SK-N-SH (cell line): ENCODE data around the gene MREG. TPM values are rescaled to one million over a fixed set of nuclear protein-coding genes. Genes with fewer than 3 reads are reported as not detected.
A peak's percentile ranks its signal among the peaks of the same experiment; 100 is the strongest.

Source experiments
- CTCF ChIA-PET: fragments of 300-600, 350-600 bp; formaldehyde crosslinking; extraction: SDS; loops from one replicate; lab custom pipeline; 2021; lab: Yijun Ruan, JAX
- POLR2A ChIA-PET: fragments of 350-600 bp; sonication (Branson Sonifier 250); formaldehyde crosslinking; extraction: SDS; loops from one replicate; lab custom pipeline; 2020; ENCODE audit warnings: antibody characterized with exemption, inconsistent platforms; lab: Yijun Ruan, JAX
- DNase-seq: peaks from one replicate; pipeline ENCODE4 v3.0.0; 2012
- H2AFZ ChIP-seq: fragments of 200-600 bp; sonication (generic); 2 replicates; pipeline ENCODE4 v1.8.1; 2016; ENCODE audit warnings: antibody characterized with exemption, mild to moderate bottlenecking, low read depth
- H3F3A ChIP-seq: fragments of 200-600 bp; sonication (generic); replicated peaks from 2 replicates; pipeline ENCODE3; 2016; ENCODE audit warnings: antibody characterized with exemption, mild to moderate bottlenecking; ENCODE audit not compliant: insufficient read depth
- H3K27ac ChIP-seq, 2 experiments: fragments of 200-500 bp in 1 of 2; fragments of 200-600 bp in 1 of 2; sonication (Bioruptor generic) in 1 of 2; sonication (generic), shearing (Covaris generic) in 1 of 2; 2 replicates each; pipeline versions ENCODE4 v1.5.1 to v1.6.1; 2014 to 2016; ENCODE audit warnings: low read depth in 2 of 2, inconsistent platforms in 1 of 2, low read length in 1 of 2, mild to moderate bottlenecking in 1 of 2, mixed read lengths in 1 of 2
- H3K27me3 ChIP-seq: fragments of 200-600 bp; sonication (generic), shearing (Covaris generic); 2 replicates; pipeline ENCODE4 v1.6.1; 2016; ENCODE audit warnings: mixed run types; ENCODE audit not compliant: insufficient read depth
- H3K36me3 ChIP-seq, 2 experiments: fragments of 200-500 bp in 1 of 2; fragments of 200-600 bp in 1 of 2; sonication (Bioruptor generic) in 1 of 2; sonication (generic) in 1 of 2; replicated peaks in 1 of 2; 2 replicates each; pipeline versions ENCODE3 to v1.5.1; 2014 to 2016; ENCODE audit warnings: low read length in 1 of 2, mild to moderate bottlenecking in 1 of 2; ENCODE audit not compliant: insufficient read depth in 2 of 2, control insufficient read depth in 1 of 2
- H3K4me1 ChIP-seq, 2 experiments: fragments of 200-500 bp in 1 of 2; fragments of 200-600 bp in 1 of 2; sonication (Bioruptor generic) in 1 of 2; sonication (generic), shearing (Covaris generic) in 1 of 2; 2 replicates each; pipeline versions ENCODE4 v1.5.1 to v1.6.1; 2014 to 2016; ENCODE audit warnings: low read depth in 1 of 2, low read length in 1 of 2, mixed run types in 1 of 2; ENCODE audit not compliant: insufficient read depth in 2 of 2, control insufficient read depth in 1 of 2
- H3K4me2 ChIP-seq: fragments of 200-600 bp; sonication (generic), shearing (Covaris generic); 2 replicates; pipeline ENCODE4 v1.6.1; 2017; ENCODE audit warnings: mixed run types
- H3K4me3 ChIP-seq, 2 experiments: fragments of 200-500 bp in 1 of 2; fragments of 200-600 bp in 1 of 2; sonication (Bioruptor generic) in 1 of 2; sonication (generic), shearing (Covaris generic) in 1 of 2; 2 replicates each; pipeline versions ENCODE4 v1.5.1 to v1.8.1; 2014 to 2016; ENCODE audit warnings: low read depth in 2 of 2, inconsistent platforms in 1 of 2, low read length in 1 of 2, mild to moderate bottlenecking in 1 of 2, mixed read lengths in 1 of 2, moderate library complexity in 1 of 2
- H3K79me2 ChIP-seq: fragments of 200-600 bp; sonication (generic); 2 replicates; pipeline ENCODE4 v1.8.1; 2017; ENCODE audit warnings: mild to moderate bottlenecking; ENCODE audit not compliant: insufficient read depth
- H3K9ac ChIP-seq: fragments of 200-600 bp; sonication (generic); 2 replicates; pipeline ENCODE4 v1.6.1; 2017; ENCODE audit warnings: mixed run types
- H3K9me2 ChIP-seq: fragments of 200-600 bp; sonication (generic); 2 replicates; pipeline ENCODE4 v1.6.1; 2017; ENCODE audit warnings: mixed run types
- H3K9me3 ChIP-seq: fragments of 200-600 bp; sonication (generic); 2 replicates; pipeline ENCODE4 v1.6.1; 2017; ENCODE audit warnings: mixed run types, mild to moderate bottlenecking, moderate library complexity
- H4K20me1 ChIP-seq: fragments of 200-600 bp; sonication (generic); 2 replicates; pipeline ENCODE4 v1.6.1; 2017; ENCODE audit warnings: mild to moderate bottlenecking, mixed run types; ENCODE audit not compliant: insufficient read depth
- EZH2phosphoT487 ChIP-seq: fragments of 200-600 bp; sonication (generic); IDR thresholded peaks from 2 replicates; pipeline ENCODE4 v1.6.1; 2017; ENCODE audit warnings: low read depth, mixed run types, mild to moderate bottlenecking, antibody characterized with exemption, moderate library complexity, borderline replicate concordance
- FOSL2 ChIP-seq: IDR thresholded peaks from 2 replicates; pipeline ENCODE4 v1.4.0; 2012; ENCODE audit warnings: low read depth, mild to moderate bottlenecking, moderate library complexity, borderline replicate concordance
- FOXJ3 ChIP-seq: sonication (generic); formaldehyde crosslinking; IDR thresholded peaks from 2 replicates; pipeline ENCODE4 v1.5.1; 2020; ENCODE audit warnings: mild to moderate bottlenecking, missing genetic modification reagents
- GATA2 ChIP-seq: sonication (generic); formaldehyde crosslinking; IDR thresholded peaks from 2 replicates; pipeline ENCODE4 v1.5.0; 2020; ENCODE audit warnings: mild to moderate bottlenecking, missing genetic modification reagents
- IRF3 ChIP-seq: fragments of 150-350 bp; IDR thresholded peaks from 2 replicates; pipeline ENCODE4 v1.6.1; 2016; ENCODE audit warnings: mild to moderate bottlenecking, low read depth, low read length
- JUND ChIP-seq: IDR thresholded peaks from 2 replicates; pipeline ENCODE4 v1.4.0; 2012
- NFIC ChIP-seq: IDR thresholded peaks from 2 replicates; pipeline ENCODE4 v1.4.0; 2012; ENCODE audit warnings: borderline replicate concordance
- PBX3 ChIP-seq: IDR thresholded peaks from 2 replicates; pipeline ENCODE4; 2012
- RAD21 ChIP-seq: IDR thresholded peaks from 2 replicates; pipeline ENCODE4 v1.6.1; 2012; ENCODE audit warnings: mild to moderate bottlenecking, low read length
- RFX5 ChIP-seq: IDR thresholded peaks from 2 replicates; pipeline ENCODE4 v1.6.1; 2012; ENCODE audit warnings: mild to moderate bottlenecking, improper control_type of control experiment, low read length
- SIN3A ChIP-seq: IDR thresholded peaks from 2 replicates; pipeline ENCODE4 v1.6.1; 2012; ENCODE audit warnings: low read depth, mild to moderate bottlenecking, low read length, moderate library complexity, borderline replicate concordance
- SMC3 ChIP-seq: IDR thresholded peaks from 2 replicates; pipeline ENCODE4 v1.6.1; 2012; ENCODE audit warnings: low read depth, low read length, improper control_type of control experiment
- TAF1 ChIP-seq: IDR thresholded peaks from 2 replicates; pipeline ENCODE4 v1.6.1; 2012; ENCODE audit warnings: low read depth, mild to moderate bottlenecking, low read length, moderate library complexity, borderline replicate concordance
- TCF12 ChIP-seq: IDR thresholded peaks from 2 replicates; pipeline ENCODE4 v1.4.0; 2012
- USF2 ChIP-seq: fragments of 150-350 bp; IDR thresholded peaks from 2 replicates; pipeline ENCODE4 v1.6.1; 2017; ENCODE audit warnings: antibody characterized with exemption, low read length, low read depth, borderline replicate concordance
- YY1 ChIP-seq: IDR thresholded peaks from 2 replicates; pipeline ENCODE4 v1.4.0; 2012; ENCODE audit warnings: low read depth, mild to moderate bottlenecking
- ZBTB33 ChIP-seq: IDR thresholded peaks from 2 replicates; pipeline ENCODE4 v1.4.0; 2012; ENCODE audit warnings: low read depth, borderline replicate concordance
- WGBS: methylation state at CpG from one replicate; pipeline ENCODE4 v1.1.6; 2017; ENCODE audit warnings: low lambda C conversion rate; 5-methylcytosine and 5-hydroxymethylcytosine counted together
- polyA plus RNA-seq, 3 experiments: library from polyadenylated mRNA; depleted of rRNA; stranded (reverse); fragments of >200 nt; gene quantifications; 2 replicates each; pipeline ENCODE4 v1.2.3, GENCODE V29; 2012

MREG gene
- polyA plus RNA-seq, 1 of the 3 experiments (the other 2 are of a cell fraction): 2.5 TPM

GRCh38 chr2:215919624-215920243 is 93.6 kb downstream of the MREG start:
- TF ChIP-seq EZH2phosphoT487 (no peak), RFX5 (no peak), JUND (no peak), FOSL2 (no peak), SMC3 (no peak), TAF1 (no peak), YY1 (no peak)
- H3K36me3 ChIP-seq: no peaks in the 10 kb centered on the region
- H3K9me2 ChIP-seq: no peaks in the 10 kb centered on the region
- no peaks in the 10 kb centered on the region for H3K79me2 ChIP-seq
- no peak overlapping the region for H3K4me3 ChIP-seq
- ChIA-PET POLR2A (no interaction called here), CTCF (interaction anchor here (0.6 to 2.2 kb wide), 11 partner anchors 9 to 480 kb away, joined by 3 to 26 read pairs (median 3); no protein-coding TSS in a partner anchor)
- DNase-seq: peak; percentile 22
- H3K9me3 ChIP-seq: no peaks in the 10 kb centered on the region
- H3K4me1 ChIP-seq: peaks cover 9 to 31% of the 10 kb centered on the region in 2 experiments
- H2AFZ ChIP-seq: 0 out of 2 replicates have a peak overlapping the region, but pooled peaks have one; percentile 27
- peaks cover 14% of the 10 kb centered on the region for H3F3A ChIP-seq
- H3K27ac ChIP-seq: peak overlapping the region in 1 of 2 experiments; percentile 53; a peak in 2 of 4 replicates
- H3K4me2 ChIP-seq: peak overlapping the region; percentile 36
- 59% methylated on average over 8 of the region's 8 CpGs for WGBS
- H4K20me1 ChIP-seq: no peaks in the 10 kb centered on the region
- no peaks in the 10 kb centered on the region for H3K27me3 ChIP-seq
- H3K9ac ChIP-seq: peak overlapping the region; percentile 6; the same call in 1 of the 2 replicates

- WGBS: 55% methylated on average over 3 of the region's 3 CpGs
These were observed 94.3 kb downstream of the MREG start for GRCh38 chr2:215918901-215919599.

More at GRCh38 chr2:215918901-215919599, 94.3 kb downstream of the MREG start:
- POLR2A ChIA-PET: no interaction called here
- DNase-seq: no peak
- Histone ChIP-seq H3K27ac (peak overlapping the region in 1 of 2 experiments; percentile 53; a peak in 2 of 4 replicates), H3K9me2 (no peaks in the 10 kb centered on the region), H2AFZ (no peak overlapping the region; the same call in 1 of the 2 replicates), H3F3A (peaks cover 14% of the 10 kb centered on the region), H3K27me3 (no peaks in the 10 kb centered on the region), H3K79me2 (no peaks in the 10 kb centered on the region), H3K4me2 (peak overlapping the region; percentile 36), H3K9ac (peak overlapping the region; percentile 6; the same call in 1 of the 2 replicates), H3K4me3 (no peak overlapping the region), H3K4me1 (peaks cover 9 to 31% of the 10 kb centered on the region in 2 experiments), H4K20me1 (no peaks in the 10 kb centered on the region), H3K36me3 (no peaks in the 10 kb centered on the region)
- CTCF ChIA-PET: interaction anchor here (0.6 to 2.2 kb wide), 11 partner anchors 8 to 479 kb away, joined by 3 to 26 read pairs (median 3); no protein-coding TSS in a partner anchor
- TF ChIP-seq SIN3A (no peak), ZBTB33 (no peak), SMC3 (no peak), IRF3 (no peak), NFIC (no peak), PBX3 (no peak), GATA2 (CRISPR knock-in tag) (no peak), RFX5 (no peak), USF2 (no peak), RAD21 (no peak), TCF12 (no peak), FOXJ3 (CRISPR knock-in tag) (no peak)
- TF ChIP-seq, all 33 proteins: peak for 0
- H3K9me3 ChIP-seq: no peaks in the 10 kb centered on the region
